ENCODE results near the gene PSME3IP1.

The PSME3IP1 gene

DNA sequence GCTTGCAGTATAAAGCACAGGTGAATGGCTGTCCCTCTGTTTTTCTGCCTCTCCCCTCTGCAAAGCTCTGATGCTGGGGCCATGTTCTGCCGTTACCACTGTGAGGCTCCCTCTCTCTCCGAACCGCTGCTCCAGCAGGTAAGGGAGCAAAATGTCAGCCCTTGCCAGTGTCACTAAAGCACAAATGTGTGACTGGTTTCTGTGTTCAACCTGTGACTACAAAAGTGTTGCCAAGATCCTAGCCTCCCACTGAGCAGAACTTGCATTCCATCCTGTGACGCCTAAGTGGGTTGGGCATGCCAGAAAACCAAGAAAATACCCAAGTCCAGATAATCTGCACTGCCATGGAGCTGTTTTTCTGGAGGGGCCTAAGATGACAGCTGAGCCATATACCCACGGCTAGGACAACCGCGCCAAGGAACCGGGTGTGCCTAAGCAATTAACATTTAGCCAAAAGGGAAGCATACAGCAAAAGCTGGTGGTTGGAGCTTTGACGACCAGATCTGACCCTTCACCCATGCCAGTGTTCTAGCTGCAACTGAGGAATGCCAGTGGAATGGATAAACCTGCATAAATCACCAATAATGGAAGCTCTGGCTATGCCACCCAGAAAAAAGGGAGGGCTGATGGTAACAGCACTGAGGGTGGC lies 35.0 kb downstream of the PSME3IP1 start:
- Histone ChIP-seq H3K36me3 (ENCODE audit: insufficient read depth) (no peaks in the 10 kb centered on the region), H3K27me3 (ENCODE audit: insufficient read depth, low read depth) (no peaks in the 10 kb centered on the region), H3K4me3 (IDR thresholded peaks at IDR 0.05; ENCODE audit: insufficient read depth, low read depth, low read length) (no peak overlapping the region), H3K27ac (no peak overlapping the region), H3K79me2 (ENCODE audit: insufficient read depth, low read depth) (no peaks in the 10 kb centered on the region), H3K4me2 (no peak overlapping the region), H2AFZ (ENCODE audit: low read depth) (no peak overlapping the region), H3K4me1 (ENCODE audit: low read depth, poor library complexity, severe bottlenecking) (peaks cover 37% of the 10 kb centered on the region), H3K9ac (no peak overlapping the region), H4K20me1 (ENCODE audit: insufficient read depth) (no peaks in the 10 kb centered on the region)
- TF ChIP-seq, protein P1, sequence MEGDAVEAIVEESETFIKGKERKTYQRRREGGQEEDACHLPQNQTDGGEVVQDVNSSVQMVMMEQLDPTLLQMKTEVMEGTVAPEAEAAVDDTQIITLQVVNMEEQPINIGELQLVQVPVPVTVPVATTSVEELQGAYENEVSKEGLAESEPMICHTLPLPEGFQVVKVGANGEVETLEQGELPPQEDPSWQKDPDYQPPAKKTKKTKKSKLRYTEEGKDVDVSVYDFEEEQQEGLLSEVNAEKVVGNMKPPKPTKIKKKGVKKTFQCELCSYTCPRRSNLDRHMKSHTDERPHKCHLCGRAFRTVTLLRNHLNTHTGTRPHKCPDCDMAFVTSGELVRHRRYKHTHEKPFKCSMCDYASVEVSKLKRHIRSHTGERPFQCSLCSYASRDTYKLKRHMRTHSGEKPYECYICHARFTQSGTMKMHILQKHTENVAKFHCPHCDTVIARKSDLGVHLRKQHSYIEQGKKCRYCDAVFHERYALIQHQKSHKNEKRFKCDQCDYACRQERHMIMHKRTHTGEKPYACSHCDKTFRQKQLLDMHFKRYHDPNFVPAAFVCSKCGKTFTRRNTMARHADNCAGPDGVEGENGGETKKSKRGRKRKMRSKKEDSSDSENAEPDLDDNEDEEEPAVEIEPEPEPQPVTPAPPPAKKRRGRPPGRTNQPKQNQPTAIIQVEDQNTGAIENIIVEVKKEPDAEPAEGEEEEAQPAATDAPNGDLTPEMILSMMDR (conservative IDR thresholded peaks at IDR 0.05; ENCODE audit: low read depth, low read length) = no peak

DNA sequence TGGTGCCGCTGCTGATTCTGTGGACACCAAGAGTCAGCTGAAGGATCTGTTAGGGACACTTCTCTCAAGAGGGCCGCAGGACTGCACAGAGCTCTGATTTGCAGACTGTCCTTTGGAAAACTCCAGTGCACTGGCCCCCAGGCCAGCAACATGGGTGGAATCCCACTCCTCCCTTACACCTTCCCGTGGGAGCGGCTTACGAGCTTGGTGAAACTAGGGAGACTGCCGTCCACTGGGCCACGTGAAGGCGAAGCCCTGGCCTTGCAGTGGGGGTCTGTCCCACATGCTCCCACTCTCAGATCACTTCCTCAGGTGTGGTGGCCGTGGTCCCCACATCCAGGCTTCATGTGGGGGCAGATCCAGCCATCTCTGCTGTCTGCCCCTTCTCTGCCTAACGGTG lies 36.4 kb downstream of the PSME3IP1 start:
- H3K9ac ChIP-seq = no peak overlapping the region
- H2AFZ ChIP-seq (ENCODE audit: low read depth) = no peak overlapping the region
- H3K4me2 ChIP-seq = no peak overlapping the region
- H3K27me3 ChIP-seq (ENCODE audit: insufficient read depth, low read depth) = no peaks in the 10 kb centered on the region
- H3K4me1 ChIP-seq (ENCODE audit: low read depth, poor library complexity, severe bottlenecking) = peaks cover 37% of the 10 kb centered on the region
- no peak overlapping the region for H3K4me3 ChIP-seq (IDR thresholded peaks at IDR 0.05; ENCODE audit: insufficient read depth, low read depth, low read length)
- TF ChIP-seq, protein P1 (conservative IDR thresholded peaks at IDR 0.05; ENCODE audit: low read depth, low read length) = no peak
- no peaks in the 10 kb centered on the region for H4K20me1 ChIP-seq (ENCODE audit: insufficient read depth)
- H3K79me2 ChIP-seq (ENCODE audit: insufficient read depth, low read depth) = no peaks in the 10 kb centered on the region
- H3K36me3 ChIP-seq (ENCODE audit: insufficient read depth) = no peaks in the 10 kb centered on the region
- H3K27ac ChIP-seq = no peak overlapping the region

DNA sequence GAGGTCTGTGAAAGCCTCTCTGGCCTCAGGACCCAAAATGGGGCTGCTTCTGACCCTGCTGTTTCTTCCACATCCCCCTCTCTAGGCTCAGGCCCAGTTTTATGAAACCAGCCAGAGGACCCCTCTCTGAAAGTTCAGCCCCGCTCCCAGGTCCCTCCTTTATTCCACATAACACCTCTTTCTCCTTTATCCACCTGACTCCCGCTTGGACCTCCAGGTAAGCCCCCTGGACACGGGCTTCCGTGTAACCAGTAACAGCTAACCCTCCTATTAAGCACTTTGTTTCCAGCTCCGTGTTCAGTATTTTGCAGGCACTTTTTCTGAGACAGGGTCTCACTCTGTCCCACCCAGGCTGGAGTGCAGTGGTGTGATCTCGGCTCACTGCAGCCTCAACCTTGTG lies 37.4 kb downstream of the PSME3IP1 start:
- Histone ChIP-seq H2AFZ (ENCODE audit: low read depth) (no peak overlapping the region), H3K4me3 (IDR thresholded peaks at IDR 0.05; ENCODE audit: insufficient read depth, low read depth, low read length) (no peak overlapping the region), H3K9ac (no peak overlapping the region), H3K79me2 (ENCODE audit: insufficient read depth, low read depth) (no peaks in the 10 kb centered on the region), H3K27me3 (ENCODE audit: insufficient read depth, low read depth) (no peaks in the 10 kb centered on the region), H3K4me2 (no peak overlapping the region), H3K4me1 (ENCODE audit: low read depth, poor library complexity, severe bottlenecking) (peaks cover 36% of the 10 kb centered on the region), H3K27ac (no peak overlapping the region), H3K36me3 (ENCODE audit: insufficient read depth) (no peaks in the 10 kb centered on the region), H4K20me1 (ENCODE audit: insufficient read depth) (no peaks in the 10 kb centered on the region)
- TF ChIP-seq, protein P1 (conservative IDR thresholded peaks at IDR 0.05; ENCODE audit: low read depth, low read length) = no peak

DNA sequence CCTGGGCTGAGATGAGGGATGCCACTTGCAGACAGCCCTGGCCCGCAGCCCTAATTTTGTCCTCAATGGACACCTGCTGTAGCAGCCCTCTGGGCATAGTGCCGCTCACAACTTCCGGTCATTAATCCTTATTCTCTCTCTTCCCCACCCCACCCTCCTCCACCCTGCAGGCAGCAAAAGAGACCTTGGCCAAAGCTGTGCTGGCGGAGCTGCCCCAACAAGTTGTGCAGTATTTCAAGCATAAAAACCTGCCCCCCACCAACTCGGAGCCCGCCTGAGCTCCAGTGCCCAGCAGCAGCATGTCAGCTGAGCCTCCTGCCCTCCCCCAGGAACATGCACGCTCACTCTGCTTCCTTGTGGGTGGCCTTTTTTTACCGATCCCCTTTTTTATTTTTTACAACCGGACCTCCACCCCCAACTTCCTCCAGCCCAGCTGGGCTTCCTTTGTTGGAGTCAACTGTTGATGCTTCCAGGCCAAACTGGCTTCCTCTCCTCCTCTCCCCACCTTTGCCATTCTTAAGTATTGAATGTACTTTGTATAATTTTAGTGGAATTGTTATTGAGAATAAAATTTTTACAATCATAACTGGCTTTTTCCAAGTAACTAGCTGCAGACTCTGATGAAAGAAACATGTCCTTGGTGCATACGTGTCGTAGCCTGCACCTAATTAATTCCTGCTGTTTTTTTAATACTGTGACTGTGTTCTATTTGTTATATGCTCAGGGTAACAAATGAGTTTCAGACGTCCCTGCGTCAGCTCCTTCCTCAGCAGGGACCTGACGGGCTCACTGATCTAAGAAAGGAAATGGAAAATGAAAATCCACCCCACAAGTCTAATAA lies 38.2 kb downstream of the PSME3IP1 start:
- H3K4me2 ChIP-seq = no peak overlapping the region
- no peaks in the 10 kb centered on the region for H3K27me3 ChIP-seq (ENCODE audit: insufficient read depth, low read depth)
- no peak overlapping the region for H2AFZ ChIP-seq (ENCODE audit: low read depth)
- no peaks in the 10 kb centered on the region for H3K79me2 ChIP-seq (ENCODE audit: insufficient read depth, low read depth)
- H3K27ac ChIP-seq = no peak overlapping the region
- H4K20me1 ChIP-seq (ENCODE audit: insufficient read depth) = no peaks in the 10 kb centered on the region
- no peak overlapping the region for H3K4me3 ChIP-seq (IDR thresholded peaks at IDR 0.05; ENCODE audit: insufficient read depth, low read depth, low read length)
- peaks cover 27% of the 10 kb centered on the region for H3K4me1 ChIP-seq (ENCODE audit: low read depth, poor library complexity, severe bottlenecking)
- TF ChIP-seq, protein P1 (conservative IDR thresholded peaks at IDR 0.05; ENCODE audit: low read depth, low read length) = no peak
- H3K36me3 ChIP-seq (ENCODE audit: insufficient read depth) = no peaks in the 10 kb centered on the region
- no peak overlapping the region for H3K9ac ChIP-seq
